ENCODE data around the gene PSEN2.

PSEN2 gene

DNA sequence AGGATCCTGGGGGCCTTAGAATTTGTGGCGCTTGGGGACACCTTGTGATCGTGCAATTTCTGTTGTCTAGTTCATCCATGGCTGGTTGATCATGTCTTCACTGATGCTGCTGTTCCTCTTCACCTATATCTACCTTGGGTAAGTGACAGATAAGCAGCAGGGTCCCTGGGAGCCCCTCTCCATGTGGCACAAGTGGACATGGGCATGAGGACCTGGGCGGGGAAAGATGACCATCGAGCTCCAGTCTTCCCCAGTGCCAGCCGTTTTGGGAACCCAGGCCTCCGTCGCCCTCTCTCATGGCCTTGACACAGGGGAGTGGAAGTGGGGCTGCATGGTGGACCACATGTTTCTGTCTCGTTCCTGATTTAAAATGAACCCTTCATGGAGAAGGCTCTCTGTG is 17.6 kb downstream of the PSEN2 start:
- no peak for DNase-seq

DNA sequence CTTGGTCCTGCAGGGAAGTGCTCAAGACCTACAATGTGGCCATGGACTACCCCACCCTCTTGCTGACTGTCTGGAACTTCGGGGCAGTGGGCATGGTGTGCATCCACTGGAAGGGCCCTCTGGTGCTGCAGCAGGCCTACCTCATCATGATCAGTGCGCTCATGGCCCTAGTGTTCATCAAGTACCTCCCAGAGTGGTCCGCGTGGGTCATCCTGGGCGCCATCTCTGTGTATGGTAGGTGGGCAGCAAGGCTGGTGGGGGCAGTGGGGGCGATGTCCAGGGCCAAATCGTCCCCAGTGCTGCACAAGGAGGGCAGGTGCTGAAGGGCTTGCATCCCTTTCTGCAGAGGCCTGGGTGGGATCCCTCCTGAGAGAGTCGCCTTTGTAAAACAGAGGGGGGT is 18.4 kb downstream of the PSEN2 start:
- no peak for DNase-seq

DNA sequence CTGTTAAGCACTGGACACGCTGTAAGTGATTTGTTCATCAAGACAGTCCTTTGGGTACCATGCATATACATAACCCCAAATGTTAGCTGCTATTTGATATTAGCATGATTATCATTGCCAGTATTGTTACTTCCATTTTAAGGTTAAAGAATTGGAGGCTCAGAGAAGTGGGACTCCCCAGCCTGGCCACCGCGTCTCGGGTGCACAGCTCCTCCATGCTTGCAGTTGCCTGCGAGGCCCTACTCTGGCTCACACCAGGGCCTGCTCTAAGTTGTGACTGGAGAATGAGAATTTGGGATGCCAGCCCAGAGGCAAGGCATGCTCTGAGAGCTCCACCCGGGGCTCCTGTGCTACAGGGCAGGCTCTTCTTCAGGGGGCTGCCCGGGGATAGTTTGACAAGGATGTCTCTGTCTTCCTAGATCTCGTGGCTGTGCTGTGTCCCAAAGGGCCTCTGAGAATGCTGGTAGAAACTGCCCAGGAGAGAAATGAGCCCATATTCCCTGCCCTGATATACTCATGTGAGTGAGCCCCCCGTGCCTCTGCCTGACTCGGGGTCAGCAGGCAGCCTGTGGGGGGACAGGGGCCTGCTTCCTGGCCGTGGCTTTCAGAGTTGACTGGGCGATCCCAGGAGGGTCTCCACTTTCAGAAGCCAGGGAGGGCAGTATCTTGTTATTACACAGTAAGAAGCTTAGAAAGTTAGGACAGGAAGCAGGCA is 19.4 kb downstream of the PSEN2 start:
- DNase-seq, result no peak

DNA sequence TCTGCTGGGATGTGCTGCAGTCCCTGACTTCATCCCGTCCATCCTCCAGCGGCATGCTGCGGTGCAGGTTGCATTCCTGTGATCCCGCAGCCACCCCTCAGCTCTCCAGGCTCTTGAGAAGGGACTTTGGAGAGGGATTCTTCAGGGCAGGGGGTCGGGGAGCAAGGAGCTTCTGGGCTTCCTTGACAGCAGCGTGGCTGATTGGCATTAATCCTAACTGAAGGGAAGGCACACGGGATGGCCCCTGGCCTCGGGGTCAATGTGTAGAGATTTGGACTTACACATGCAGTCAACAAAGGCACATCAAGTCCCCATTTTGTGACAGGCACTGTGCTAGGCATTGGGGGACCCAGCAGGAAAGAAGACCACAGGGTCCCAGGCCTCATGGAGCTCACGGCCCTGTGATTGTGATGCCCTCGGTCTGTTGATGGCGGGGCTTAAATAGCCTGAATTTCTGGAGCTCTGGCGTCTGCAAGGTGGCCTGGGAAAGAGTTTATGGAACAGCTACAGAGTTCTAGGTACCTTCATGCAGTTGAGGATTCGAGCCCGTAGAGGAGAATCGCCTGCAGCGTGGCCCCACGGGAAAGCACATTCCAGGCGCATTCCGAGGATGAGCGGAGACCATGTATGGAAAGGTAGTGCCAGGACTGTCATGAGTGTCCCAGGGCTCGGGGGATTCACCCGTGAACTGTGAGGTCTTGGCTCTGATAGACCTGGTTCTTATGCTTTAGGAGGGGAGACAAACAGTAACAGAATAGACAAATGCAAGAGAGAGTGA is 20.1 kb downstream of the PSEN2 start:
- no peak for DNase-seq

DNA sequence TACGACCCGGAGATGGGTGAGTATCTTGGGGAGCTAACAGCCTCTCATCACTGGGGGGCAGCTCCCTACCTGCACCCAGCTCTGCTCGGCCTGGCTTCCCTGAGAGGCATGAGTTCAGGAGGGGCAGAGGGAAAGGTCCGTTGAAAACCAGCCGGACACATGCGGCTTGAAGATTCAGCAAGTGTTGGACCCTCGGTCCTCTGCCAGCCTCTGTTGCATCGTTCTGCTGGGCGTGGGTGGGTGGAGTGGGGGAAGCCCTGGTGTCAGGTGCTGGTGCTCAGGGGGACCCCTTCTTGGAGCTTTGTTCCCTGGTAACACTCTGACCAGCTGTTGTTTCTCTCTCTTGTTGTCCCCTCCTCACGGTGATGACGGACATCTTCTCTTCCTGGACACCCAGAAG is 20.9 kb downstream of the PSEN2 start:
- DNase-seq, result no peak

DNA sequence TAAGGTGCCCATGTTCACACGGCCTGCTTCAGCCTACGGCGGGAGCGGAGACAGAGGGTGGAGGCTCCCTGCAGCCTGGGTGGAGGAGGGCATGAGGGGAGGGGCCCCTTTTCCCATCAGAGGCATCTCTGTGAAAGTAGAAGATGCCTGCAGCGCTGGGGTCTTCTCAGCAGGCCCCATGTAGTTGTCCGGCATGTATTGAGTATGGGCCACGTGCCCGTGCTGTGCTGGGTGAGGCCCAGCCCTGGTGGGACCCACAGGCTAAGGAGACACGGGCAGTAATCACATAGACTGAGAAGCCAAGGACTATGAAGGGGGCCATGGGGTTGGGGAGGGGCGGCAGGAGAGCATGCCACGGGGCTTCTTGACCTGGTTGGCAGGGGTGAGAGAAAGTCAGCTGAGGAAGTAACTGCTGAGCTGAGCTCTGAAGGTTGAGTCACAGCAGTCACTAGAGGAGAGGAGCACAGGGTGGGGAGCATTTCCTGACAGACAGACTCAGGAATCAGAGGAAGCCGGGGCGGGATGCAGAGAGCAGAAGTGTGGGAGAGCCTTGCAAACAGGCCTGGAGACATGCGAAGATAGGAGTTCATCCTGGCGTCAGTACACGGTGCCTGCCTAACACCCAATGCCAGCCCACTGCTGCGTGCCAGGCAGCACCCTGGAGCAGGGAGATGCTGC is 21.6 kb downstream of the PSEN2 start:
- no peak for DNase-seq

DNA sequence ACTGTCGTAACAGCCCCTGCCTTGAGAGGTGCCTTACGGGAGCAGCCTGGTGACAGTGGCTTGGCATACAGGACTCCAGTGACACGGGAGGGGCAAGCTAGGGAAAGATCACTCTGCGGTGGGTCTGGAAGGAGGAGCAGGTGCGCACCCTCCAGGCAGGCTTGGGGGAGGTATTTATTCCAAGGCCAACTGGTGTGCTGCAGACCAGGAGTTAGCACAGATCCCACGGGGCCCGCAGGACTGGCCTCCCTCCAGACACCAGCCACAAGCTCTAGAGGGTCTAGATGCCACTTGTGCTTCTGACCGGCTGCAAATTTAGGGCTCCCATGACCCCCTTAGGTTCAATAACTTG is 22.1 kb downstream of the PSEN2 start:
- no peak for DNase-seq

DNA sequence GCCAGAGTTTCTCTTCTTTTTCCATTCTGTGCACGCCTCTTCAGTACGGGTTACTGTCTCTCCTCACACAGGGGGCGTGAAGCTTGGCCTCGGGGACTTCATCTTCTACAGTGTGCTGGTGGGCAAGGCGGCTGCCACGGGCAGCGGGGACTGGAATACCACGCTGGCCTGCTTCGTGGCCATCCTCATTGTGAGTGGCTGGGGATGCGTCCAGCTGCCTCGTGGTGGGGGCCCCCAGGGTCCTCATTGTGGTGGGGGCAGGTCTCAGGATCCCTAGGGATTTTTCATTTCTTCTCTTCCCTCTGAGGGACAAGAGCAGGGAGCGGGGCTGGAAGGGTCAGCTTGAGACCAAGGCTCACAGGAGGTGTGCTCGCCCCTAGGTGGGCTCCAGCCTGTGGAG is 23.5 kb downstream of the PSEN2 start:
- DNase-seq, result no peak

DNA sequence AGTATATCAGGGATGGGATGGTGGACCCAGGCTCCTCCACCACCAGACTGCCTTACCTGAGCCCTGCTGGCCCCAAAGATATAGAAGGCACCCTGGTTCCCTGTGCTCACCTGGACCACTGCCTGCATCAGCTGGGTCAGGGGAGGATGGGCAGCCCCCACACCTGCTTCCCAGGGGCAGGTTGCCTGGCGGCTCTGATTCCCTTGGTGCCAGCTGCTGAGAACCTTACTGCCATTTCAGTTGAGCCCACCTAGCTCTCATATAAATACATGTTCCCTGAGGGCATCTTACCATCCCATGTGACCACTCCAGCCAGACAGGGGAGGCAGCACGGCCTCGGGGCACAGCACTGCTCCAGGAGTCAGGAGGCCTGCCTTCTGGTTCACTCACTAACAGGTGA is 24.4 kb downstream of the PSEN2 start:
- DNase-seq, result no peak

DNA sequence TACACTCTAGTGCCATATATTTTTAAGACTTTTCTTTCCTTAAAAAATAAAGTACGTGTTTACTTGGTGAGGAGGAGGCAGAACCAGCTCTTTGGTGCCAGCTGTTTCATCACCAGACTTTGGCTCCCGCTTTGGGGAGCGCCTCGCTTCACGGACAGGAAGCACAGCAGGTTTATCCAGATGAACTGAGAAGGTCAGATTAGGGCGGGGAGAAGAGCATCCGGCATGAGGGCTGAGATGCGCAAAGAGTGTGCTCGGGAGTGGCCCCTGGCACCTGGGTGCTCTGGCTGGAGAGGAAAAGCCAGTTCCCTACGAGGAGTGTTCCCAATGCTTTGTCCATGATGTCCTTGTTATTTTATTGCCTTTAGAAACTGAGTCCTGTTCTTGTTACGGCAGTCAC is 25.2 kb downstream of the PSEN2 start:
- DNase-seq, result no peak

DNA sequence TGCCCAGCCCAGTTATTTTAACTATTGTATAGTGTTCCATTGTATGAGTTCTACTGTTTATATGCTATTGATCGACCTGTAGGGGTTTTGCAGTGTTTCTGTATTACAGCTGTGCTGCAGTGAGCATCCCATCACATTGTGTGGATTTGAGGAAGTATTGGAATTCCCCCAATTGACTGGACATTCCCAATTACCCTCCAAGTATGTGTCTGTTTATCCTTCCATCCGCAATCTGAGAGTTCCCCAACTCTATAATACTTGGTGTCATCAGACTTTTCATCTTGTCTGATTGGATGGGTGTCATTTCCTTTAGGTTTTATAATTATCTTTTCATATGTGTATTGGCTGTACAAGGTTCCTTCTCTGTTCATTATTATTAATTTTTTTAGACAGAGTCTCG is 27.8 kb downstream of the PSEN2 start:
- DNase-seq, result no peak

DNA sequence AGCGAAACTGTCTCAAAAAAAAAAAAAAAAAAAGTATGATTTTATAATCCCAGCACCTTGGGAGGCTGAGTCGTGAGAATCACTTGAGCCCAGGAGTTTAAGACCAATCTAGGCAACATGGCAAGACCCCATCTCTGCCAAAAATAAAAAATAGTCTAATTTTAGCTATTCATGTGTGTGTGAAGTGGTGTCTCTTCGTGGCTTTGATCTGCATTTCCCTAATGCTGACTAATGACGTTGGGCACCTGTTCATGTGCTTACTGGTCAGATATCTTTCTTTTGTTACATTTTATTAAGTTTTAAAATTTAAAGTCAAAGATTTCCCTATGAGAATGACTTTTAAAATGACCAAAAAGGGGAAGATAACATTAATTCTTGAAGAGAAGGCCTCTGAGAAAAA is 31.0 kb downstream of the PSEN2 start:
- DNase-seq, result no peak

DNA sequence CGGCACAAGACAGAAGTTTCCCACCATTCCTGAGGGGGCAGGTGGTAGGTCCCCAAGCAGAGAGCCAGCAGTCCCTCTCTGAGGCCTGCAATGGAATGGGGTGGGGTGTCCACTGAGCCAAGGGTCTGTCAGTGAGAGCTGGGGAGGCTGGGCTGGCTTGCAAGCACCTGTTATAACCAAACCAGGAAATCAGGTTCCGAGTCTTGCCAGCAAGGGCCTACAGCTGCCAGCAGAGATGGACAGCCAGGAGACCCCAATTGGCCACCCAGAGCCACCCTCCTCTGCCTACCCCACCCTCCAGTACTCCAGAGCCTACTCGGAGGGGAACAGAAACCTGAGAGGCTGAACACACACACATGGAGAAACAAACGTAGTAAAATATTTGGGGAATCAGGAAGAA is 32.2 kb downstream of the PSEN2 start:
- no peak for DNase-seq

DNA sequence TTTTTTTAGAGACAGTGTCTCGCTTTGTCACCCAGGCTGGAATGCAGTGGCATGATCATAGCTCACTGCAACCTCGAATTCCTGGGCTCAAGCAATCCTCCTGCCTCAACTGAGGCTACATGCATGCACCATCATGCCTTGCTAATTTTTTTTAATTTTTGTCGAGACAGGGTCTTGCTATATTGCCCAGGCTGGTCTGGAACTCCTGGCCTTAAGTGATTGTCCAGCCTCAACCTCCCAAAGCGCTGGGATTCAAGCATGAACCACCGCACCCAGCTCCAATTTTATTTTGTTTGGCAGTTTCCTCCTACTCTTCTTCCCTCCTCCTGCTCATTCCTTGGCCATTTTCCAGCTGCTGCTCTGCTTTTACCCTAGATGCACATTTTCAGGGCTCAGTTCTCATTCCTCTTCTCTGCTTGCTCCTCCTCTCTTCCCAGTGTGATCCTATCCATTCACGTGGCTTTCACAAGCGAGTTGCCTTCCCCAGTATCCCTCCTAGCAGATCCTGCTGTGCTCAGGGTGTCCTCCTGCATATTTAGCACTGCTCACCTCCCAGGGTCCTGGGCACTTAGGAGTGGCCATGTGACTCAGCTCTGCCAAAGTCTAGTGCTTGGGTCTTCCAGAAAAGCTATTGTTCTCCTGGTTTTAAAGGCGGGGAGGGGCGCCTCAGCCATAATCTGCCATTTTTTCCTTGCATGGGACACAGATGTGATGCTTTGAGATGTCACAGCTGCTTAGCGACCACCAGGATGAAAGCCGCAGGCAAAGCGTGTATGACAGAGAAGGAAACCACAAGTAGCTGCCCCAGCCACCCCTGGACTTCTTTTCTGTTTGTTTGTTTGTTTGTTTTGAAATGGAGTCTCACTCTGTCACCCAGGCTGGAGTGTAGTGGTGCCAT is 33.7 kb downstream of the PSEN2 start:
- DNase-seq, result no peak

DNA sequence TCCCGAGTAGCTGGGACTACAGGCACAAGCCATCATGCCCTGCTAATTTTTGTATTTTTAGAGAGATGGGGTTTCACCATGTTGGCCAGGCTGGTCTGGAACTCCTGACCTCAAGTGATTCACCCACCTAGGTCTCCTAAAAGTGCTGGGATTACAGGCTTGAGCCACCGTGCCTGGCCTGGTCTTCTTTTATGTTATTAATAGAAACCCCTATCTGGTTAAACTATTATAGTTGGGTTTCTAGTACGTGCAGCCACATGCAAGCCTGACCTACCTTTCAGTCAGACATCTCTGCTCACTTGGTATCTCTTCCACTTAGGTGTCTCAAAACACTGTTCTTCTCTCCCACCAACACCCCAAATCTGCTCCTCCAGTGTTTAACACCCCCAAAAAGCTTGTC is 34.4 kb downstream of the PSEN2 start:
- DNase-seq, result no peak

DNA sequence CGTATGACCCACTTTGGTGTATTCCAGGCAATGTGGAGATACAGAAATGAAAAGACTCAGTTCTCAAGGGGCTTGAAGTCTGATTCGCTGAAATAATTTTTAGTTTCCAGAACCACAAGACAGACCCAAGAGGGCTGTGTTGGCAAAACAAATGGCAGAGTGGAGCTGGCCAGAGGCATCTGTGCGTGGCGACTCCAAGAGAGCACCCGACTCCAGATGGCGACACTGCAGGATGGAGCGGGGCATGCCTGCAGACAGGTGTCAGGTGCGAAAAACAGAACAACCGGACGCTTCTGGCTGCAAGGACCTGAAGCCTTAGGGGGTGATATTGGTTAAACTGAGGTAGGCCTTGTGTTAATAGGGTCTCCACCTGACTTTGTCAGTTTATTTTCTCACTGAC is 38.0 kb downstream of the PSEN2 start:
- no peak for DNase-seq

DNA sequence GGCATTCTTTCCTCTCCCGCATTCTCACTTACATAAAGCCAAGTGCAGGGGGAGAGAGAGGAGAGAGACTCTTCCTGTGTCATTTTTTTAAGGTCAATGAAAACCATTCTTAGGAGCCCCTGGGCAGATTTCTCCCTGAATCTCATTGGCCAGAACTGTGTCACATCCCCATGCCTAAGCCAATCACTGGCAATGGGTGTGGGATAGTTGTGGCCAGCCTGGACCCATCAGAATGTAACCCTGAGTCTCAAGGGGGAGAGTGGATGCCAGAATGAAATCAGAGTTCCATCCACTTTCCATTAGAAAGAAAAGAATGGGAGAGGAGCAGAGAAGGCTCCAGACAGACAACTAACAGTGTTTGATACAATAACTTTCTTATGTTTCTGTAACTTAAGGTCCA is 38.5 kb downstream of the PSEN2 start:
- no peak for DNase-seq

DNA sequence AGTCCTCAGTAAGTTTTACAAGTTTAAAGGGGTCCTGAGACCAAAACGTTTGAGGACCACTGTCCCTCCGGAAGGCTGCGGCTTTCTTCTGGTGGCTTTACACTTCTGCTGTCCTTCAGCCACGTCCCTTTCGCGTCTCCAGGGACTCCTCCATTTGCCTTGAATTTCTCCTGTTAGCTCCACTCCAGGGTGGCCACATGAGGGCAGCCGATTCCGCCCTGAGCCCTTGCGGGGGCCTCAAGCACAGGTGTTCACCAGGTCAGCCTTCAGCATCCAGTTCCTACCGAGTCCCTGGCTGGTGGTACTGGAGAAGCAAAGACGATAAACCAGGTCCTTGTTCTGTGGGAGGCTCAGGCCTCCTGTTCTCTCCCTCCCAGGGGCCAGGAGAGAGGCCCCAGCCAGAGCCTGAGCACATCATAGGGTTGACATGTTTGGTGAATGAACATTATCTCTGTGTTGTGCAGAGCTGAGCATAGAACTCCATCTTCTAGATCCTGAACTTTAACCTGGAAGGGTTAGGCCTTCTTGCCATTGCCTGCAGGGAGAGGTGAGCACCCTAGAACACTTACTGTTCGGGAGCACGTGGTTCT is 42.3 kb downstream of the PSEN2 start:
- DNase-seq, result peak; percentile 63

DNA sequence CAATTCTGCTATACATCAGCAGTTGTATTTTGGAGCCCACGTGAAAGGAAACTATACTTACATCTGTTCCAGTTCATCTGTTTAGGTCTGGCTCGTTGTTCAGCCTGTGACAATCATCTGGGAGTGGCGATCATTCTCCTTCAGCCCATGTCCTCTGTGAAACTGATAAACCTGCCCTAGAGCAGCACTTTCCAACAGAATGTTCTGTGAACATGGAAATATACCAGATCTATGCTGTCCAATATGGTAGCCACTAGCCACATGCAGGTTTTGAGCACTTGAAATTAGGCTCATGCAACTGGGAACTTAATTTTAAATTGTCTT is 45.2 kb downstream of the PSEN2 start:
- DNase-seq, result no peak

DNA sequence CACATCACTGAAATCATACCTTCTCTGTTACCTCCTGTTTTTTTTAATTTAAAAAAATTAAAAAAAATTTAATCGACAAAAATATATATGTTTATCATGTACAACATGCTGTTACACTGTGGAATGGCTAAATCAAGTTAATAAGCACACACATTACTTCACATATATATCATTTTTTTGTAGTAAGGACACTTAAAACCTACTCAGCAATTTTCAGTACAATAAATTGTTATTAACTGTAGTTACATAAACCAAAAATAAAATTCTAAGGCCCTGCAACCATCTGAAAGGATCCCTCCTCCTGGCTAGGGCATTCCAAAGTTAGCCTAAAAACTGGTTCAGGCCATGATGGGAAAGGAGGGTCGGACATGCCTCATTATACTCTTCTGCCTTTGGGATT is 46.1 kb downstream of the PSEN2 start:
- no peak for DNase-seq

DNA sequence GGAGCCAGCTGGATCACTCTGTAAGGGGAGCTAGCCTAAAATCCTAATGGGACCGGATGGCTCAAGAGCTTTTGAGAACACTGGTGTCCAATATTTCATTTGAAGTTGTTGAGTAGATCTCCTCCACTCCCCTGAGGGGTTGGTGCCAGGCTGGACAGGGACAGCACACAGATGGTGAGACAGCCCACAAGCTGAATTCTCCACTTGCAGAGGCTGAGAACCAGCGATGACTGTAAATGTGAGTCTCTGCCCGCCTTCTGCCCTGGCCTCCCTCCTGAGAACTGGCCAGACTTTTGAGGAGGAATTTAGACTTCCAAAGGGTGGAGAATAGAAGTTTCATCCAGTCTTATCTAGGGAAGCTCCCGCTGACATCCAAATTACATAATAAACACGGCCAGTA is 49.2 kb downstream of the PSEN2 start:
- DNase-seq, result no peak

DNA sequence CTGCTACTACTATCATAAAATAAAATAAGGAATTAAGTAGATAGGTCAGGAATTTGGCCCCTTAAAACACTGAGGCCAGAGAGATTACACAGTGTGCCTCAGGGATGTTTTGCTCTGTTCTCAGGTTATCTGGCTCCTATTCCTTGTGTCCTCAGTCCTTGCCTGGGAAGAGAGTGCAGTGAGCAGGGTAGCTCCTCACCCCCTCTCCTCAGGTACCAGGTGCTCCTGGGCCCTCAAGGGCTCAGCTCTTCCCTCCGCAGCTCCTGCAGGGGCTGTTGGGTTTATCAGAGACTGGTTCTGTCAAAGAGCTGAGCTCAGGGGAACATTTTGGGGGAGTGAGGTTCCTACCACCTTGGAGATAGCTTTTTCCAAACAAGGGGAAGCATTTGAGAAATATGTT is 49.6 kb downstream of the PSEN2 start:
- DNase-seq, result no peak

DNA sequence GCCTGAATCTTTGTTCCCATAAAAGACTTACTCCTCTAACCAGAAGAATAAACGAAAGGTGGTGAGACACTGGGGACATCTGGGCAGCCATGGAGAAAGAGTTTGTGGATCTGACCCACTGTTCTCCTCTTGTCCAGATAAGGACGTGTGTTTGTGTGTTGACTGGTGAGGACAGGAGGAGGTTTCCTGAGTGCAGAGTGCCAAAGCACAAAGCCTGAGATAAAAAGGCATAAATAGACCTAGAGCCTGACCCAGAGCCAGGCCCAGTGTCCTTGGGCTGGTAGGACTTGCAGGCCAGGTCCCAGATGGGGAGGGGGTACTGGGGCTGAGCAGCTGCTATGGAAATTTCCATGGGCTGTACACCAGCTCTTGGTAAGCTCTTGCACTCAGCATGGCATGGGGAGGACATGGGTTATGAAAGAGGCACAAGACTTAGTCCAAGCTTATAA is 50.1 kb downstream of the PSEN2 start:
- no peak for DNase-seq

All from activated CD4-positive, alpha-beta T cell treated with anti-CD3 and anti-CD28 coated beads for 48 hours (primary cell).